Endothelial cell of umbilical vein (primary cell): ENCODE results near the gene ADGRG3. TPM values are rescaled to one million over a fixed set of nuclear protein-coding genes. Genes with fewer than 3 reads are reported as not detected.

Experiments used
- BruUV-seq: library from RNA; stranded (reverse); fragments of 400-500 nt; replicated peaks from 2 replicates; lab custom pipeline; 2021; lab: Mats Ljungman, UMichigan
- CTCF ChIA-PET: fragments of 300-600, 350-600 bp; sonication (Branson Sonifier 250); formaldehyde crosslinking; loops from one replicate; lab custom pipeline; 2021; ENCODE audit warnings: antibody characterized with exemption, inconsistent platforms; lab: Charles Lee
- POLR2A ChIA-PET: fragments of 300-600, 350-600 bp; sonication (Branson Sonifier 250); formaldehyde crosslinking; loops from one replicate; lab custom pipeline; 2021; ENCODE audit warnings: antibody characterized with exemption, inconsistent platforms; lab: Charles Lee
- DNase-seq: peaks from one replicate; pipeline ENCODE4 v3.0.0-alpha.2; 2011; ENCODE audit warnings: low read depth, low spot score
- FAIRE-seq: peaks from 2 replicates; lab custom pipeline; 2011; peaks lifted over from hg19 to GRCh38; lab: Jason Lieb, UNC
- H2AFZ ChIP-seq: 2 replicates; pipeline ENCODE4 v1.6.0; 2012; ENCODE audit warnings: low read depth, low read length, control low read depth, inconsistent platforms
- H3K27ac ChIP-seq: 2 replicates; pipeline ENCODE4 v1.5.1; 2011; ENCODE audit warnings: low read depth, mild to moderate bottlenecking, control low read depth, low read length, moderate library complexity; ENCODE audit not compliant: insufficient read depth
- H3K27me3 ChIP-seq, 2 experiments: 2 replicates each; pipeline versions ENCODE4 v1.6.0 to v1.6.1; 2011; ENCODE audit warnings: low read length in 2 of 2, mixed read lengths in 1 of 2; ENCODE audit not compliant: control insufficient read depth in 2 of 2, insufficient read depth in 2 of 2
- H3K36me3 ChIP-seq, 2 experiments: 2 replicates in 1 of 2; 3 replicates in 1 of 2; pipeline ENCODE4 v1.5.1; 2011; ENCODE audit warnings: low read length in 2 of 2, mild to moderate bottlenecking in 1 of 2, moderate library complexity in 1 of 2; ENCODE audit not compliant: control insufficient read depth in 2 of 2, insufficient read depth in 2 of 2; ENCODE audit errors: extremely low read depth in 1 of 2
- H3K4me1 ChIP-seq: 3 replicates; pipeline ENCODE4 v1.5.1; 2011; ENCODE audit warnings: mild to moderate bottlenecking, low read length; ENCODE audit not compliant: control insufficient read depth, insufficient read depth; ENCODE audit errors: extremely low read depth
- H3K4me2 ChIP-seq: 2 replicates; pipeline ENCODE4 v1.6.1; 2011; ENCODE audit warnings: low read length, control low read depth, mixed read lengths; ENCODE audit not compliant: insufficient read depth
- H3K4me3 ChIP-seq, 3 experiments: fragments of 200-600 bp in 1 of 3; sonication (generic), shearing (Covaris generic) in 1 of 3; replicated peaks in 1 of 3; 2 replicates each; pipeline ENCODE4 v1.5.1; 2011 to 2016; ENCODE audit warnings: control low read depth in 3 of 3, low read length in 3 of 3, mild to moderate bottlenecking in 2 of 3, inconsistent platforms in 1 of 3, low read depth in 1 of 3, moderate library complexity in 1 of 3; ENCODE audit not compliant: insufficient read depth in 1 of 3
- H3K79me2 ChIP-seq: 2 replicates; pipeline ENCODE4 v1.6.0; 2012; ENCODE audit warnings: low read length, inconsistent platforms; ENCODE audit not compliant: control insufficient read depth, insufficient read depth
- H3K9ac ChIP-seq: replicated peaks from 2 replicates; pipeline ENCODE3; 2011; ENCODE audit warnings: low read length, control low read depth; ENCODE audit not compliant: insufficient read depth; ENCODE audit errors: extremely low read depth
- H3K9me1 ChIP-seq: replicated peaks from 3 replicates; pipeline ENCODE4 v1.6.0; 2011; ENCODE audit warnings: mild to moderate bottlenecking, low read length; ENCODE audit not compliant: control insufficient read depth, insufficient read depth; ENCODE audit errors: extremely low read depth
- H3K9me3 ChIP-seq: replicated peaks from 2 replicates; pipeline ENCODE4 v1.5.1; 2012; ENCODE audit warnings: low read length, inconsistent platforms; ENCODE audit not compliant: control insufficient read depth, insufficient read depth
- H4K20me1 ChIP-seq: replicated peaks from 2 replicates; pipeline ENCODE3; 2011; ENCODE audit warnings: mild to moderate bottlenecking, low read length; ENCODE audit not compliant: control insufficient read depth, insufficient read depth; ENCODE audit errors: extremely low read depth
- EZH2 ChIP-seq: IDR thresholded peaks from 2 replicates; pipeline ENCODE4 v1.6.1; 2012; ENCODE audit warnings: borderline replicate concordance, low read depth, mild to moderate bottlenecking, moderate library complexity, low read length, inconsistent platforms; ENCODE audit not compliant: severe bottlenecking
- FOS ChIP-seq: IDR thresholded peaks from 2 replicates; pipeline ENCODE4 v1.6.1; 2011; ENCODE audit warnings: mild to moderate bottlenecking, low read length, moderate library complexity, borderline replicate concordance; ENCODE audit not compliant: insufficient read depth
- GATA2 ChIP-seq: IDR thresholded peaks from 2 replicates; pipeline ENCODE4 v1.7.0; 2011; ENCODE audit warnings: low read depth, mild to moderate bottlenecking, moderate library complexity, mixed read lengths, low read length; ENCODE audit not compliant: insufficient read length, insufficient read depth
- JUN ChIP-seq: IDR thresholded peaks from 2 replicates; pipeline ENCODE4 v1.6.1; 2011; ENCODE audit warnings: borderline replicate concordance, low read depth; ENCODE audit not compliant: insufficient read length, insufficient read depth
- MYC ChIP-seq: IDR thresholded peaks from one replicate; pipeline ENCODE4 v1.6.1; 2011; ENCODE audit warnings: mild to moderate bottlenecking, low read depth, low read length
- POLR2A ChIP-seq: IDR thresholded peaks from 2 replicates; pipeline ENCODE4 v1.6.1; 2012; ENCODE audit warnings: low read depth, mild to moderate bottlenecking, control low read depth, low read length
- POLR2AphosphoS5 ChIP-seq: IDR thresholded peaks from 2 replicates; pipeline ENCODE4 v1.6.1; 2012; ENCODE audit warnings: low read depth, mild to moderate bottlenecking, control low read depth, low read length, moderate library complexity; ENCODE audit not compliant: insufficient read depth
- dilution Hi-C: fragments of 300-500 bp; cut with MboI; formaldehyde crosslinking; loops from one replicate; pipeline ENCODE4 v1.15.0; 2019; ENCODE audit warnings: low sequenced_read_pairs; ENCODE audit not compliant: extremely low pct_ligation_motif_present
- intact Hi-C: fragments of 100-400 bp; cut with micrococcal nuclease; formaldehyde crosslinking; loops from one replicate; pipeline ENCODE4 v1.10.0; 2022
- polyA plus RNA-seq, 4 experiments: library from polyadenylated mRNA; depleted of rRNA in 3 of 4; stranded (reverse) in 3 of 4; unstranded in 1 of 4; fragments of >200 nt; gene quantifications; 2 replicates each; pipeline versions ENCODE4 v1.2.1 to v1.2.3, GENCODE V29; 2011 to 2012; ENCODE audit warnings: missing spikeins in 1 of 4
- total RNA-seq: library from RNA; stranded (reverse); gene quantifications from 2 replicates; pipeline ENCODE4 v1.2.3, GENCODE V29; 2021
- TF ChIP-seq, protein P1 (sequence below): IDR thresholded peaks from 2 replicates; pipeline ENCODE4 v1.6.1; 2011; ENCODE audit not compliant: insufficient read depth, insufficient read length
- TF ChIP-seq, protein P2 (sequence below), 2 donors: IDR thresholded peaks; 1 replicate in 1 of 2; 2 replicates in 1 of 2; pipeline ENCODE4 v1.5.1; 2011; ENCODE audit warnings: low read length in 2 of 2, mild to moderate bottlenecking in 2 of 2, moderate library complexity in 2 of 2, control low read depth in 1 of 2, inconsistent platforms in 1 of 2, low read depth in 1 of 2; ENCODE audit not compliant: insufficient read depth in 1 of 2; ENCODE audit errors: extremely low read depth in 1 of 2

ADGRG3 gene
- total and polyA plus RNA-seq, 2 donors (not counting 3 experiments of a cell fraction or from before 2014, with no cell fraction given), result not detected

GRCh38 chr16:57725976-57726375 lies 57.9 kb downstream of the ADGRG3 start:
- dilution Hi-C loops, result no loop called here
- Histone ChIP-seq H3K27ac (no peak overlapping the region), H3K79me2 (no peaks in the 10 kb centered on the region), H3K4me3 (no peak overlapping the region), H3K4me1 (no peaks in the 10 kb centered on the region), H2AFZ (no peak overlapping the region), H3K9me1 (no peaks in the 10 kb centered on the region), H3K9ac (no peak overlapping the region), H3K9me3 (no peaks in the 10 kb centered on the region), H4K20me1 (no peaks in the 10 kb centered on the region), H3K4me2 (no peak overlapping the region), H3K36me3 (no peaks in the 10 kb centered on the region), H3K27me3 (no peaks in the 10 kb centered on the region)
- DNase-seq, result no peak
- no peak for FAIRE-seq
- intact Hi-C loops, result no loop called here
- CTCF ChIA-PET, result interaction anchor here (1.9 to 5.3 kb wide), 2 partner anchors 10 to 135 kb away, joined by 14 to 43 read pairs; partner anchors contain the start of gene KATNB1
- TF ChIP-seq FOS, result no peak
- TF ChIP-seq, protein P1, sequence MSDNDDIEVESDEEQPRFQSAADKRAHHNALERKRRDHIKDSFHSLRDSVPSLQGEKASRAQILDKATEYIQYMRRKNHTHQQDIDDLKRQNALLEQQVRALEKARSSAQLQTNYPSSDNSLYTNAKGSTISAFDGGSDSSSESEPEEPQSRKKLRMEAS, result no peak
- no peak for TF ChIP-seq GATA2
- TF ChIP-seq EZH2, result no peak
- TF ChIP-seq POLR2A, result no peak
- TF ChIP-seq, protein P2, sequence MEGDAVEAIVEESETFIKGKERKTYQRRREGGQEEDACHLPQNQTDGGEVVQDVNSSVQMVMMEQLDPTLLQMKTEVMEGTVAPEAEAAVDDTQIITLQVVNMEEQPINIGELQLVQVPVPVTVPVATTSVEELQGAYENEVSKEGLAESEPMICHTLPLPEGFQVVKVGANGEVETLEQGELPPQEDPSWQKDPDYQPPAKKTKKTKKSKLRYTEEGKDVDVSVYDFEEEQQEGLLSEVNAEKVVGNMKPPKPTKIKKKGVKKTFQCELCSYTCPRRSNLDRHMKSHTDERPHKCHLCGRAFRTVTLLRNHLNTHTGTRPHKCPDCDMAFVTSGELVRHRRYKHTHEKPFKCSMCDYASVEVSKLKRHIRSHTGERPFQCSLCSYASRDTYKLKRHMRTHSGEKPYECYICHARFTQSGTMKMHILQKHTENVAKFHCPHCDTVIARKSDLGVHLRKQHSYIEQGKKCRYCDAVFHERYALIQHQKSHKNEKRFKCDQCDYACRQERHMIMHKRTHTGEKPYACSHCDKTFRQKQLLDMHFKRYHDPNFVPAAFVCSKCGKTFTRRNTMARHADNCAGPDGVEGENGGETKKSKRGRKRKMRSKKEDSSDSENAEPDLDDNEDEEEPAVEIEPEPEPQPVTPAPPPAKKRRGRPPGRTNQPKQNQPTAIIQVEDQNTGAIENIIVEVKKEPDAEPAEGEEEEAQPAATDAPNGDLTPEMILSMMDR (IDR thresholded peaks at IDR 0.05; ENCODE audit: extremely low read depth in 1 of 2, insufficient read depth in 1 of 2, low read depth in 1 of 2, low read length in 2 of 2), result no peak
- no peak for TF ChIP-seq MYC
- TF ChIP-seq JUN, result no peak
- no peak for TF ChIP-seq POLR2AphosphoS5
- no TSS peak for BruUV-seq
- POLR2A ChIA-PET, result no interaction called here
